ENCODE results near the gene EDNRA. TPM values are rescaled to one million over a fixed set of nuclear protein-coding genes. Genes with fewer than 3 reads are reported as not detected.

The EDNRA gene
- total RNA-seq, 1 experiment from 2014 or later: 0.08 TPM

Other genes starting within 250 kb of the EDNRA start
- 26.3 and 31.0 TPM in 2 replicates for gene TMEM184C, start 136.3 kb downstream of the EDNRA start, total RNA-seq (2014; rRNA removed; shearing (Covaris generic))
- 8.2 and 8.9 TPM in 2 replicates for gene PRMT9, start 203.1 kb downstream of the EDNRA start, total RNA-seq (2014; rRNA removed; shearing (Covaris generic))